Psoas muscle (tissue), 8 donors: ENCODE results near the gene VASH1. TPM values are rescaled to one million over a fixed set of nuclear protein-coding genes. Genes with fewer than 3 reads are reported as not detected.

Experiments used
- ATAC-seq, 4 donors: fragments of 200-7000 bp; cut with Tn5 transposase; one replicate each; pipeline ENCODE4 v1.9.1; 2020; ENCODE audit warnings: moderate library complexity in 3 of 4, mild to moderate bottlenecking in 2 of 4
- DNase-seq, 2 donors: peaks; one replicate each; pipeline ENCODE4 v3.0.0-alpha.2; 2020
- H3K27ac ChIP-seq: fragments of 200-600 bp; one replicate; pipeline ENCODE4 v1.8.0; 2022
- H3K27me3 ChIP-seq, 3 donors: fragments of 200-600 bp in 1 of 3; one replicate each; pipeline versions ENCODE4 v1.6.1 to v1.8.0; 2013 to 2022; ENCODE audit warnings: low read length in 2 of 3, mild to moderate bottlenecking in 2 of 3, moderate library complexity in 1 of 3; ENCODE audit not compliant: insufficient read depth in 3 of 3
- H3K36me3 ChIP-seq, 2 donors: fragments of 200-600 bp in 1 of 2; one replicate each; pipeline versions ENCODE4 v1.6.1 to v1.8.0; 2013 to 2022; ENCODE audit warnings: low read depth in 1 of 2, mild to moderate bottlenecking in 1 of 2, moderate library complexity in 1 of 2; ENCODE audit not compliant: insufficient read depth in 1 of 2
- H3K4me1 ChIP-seq: fragments of 200-600 bp; one replicate; pipeline ENCODE4 v1.8.0; 2022
- H3K4me3 ChIP-seq: fragments of 200-600 bp; one replicate; pipeline ENCODE4 v1.8.0; 2022; ENCODE audit warnings: mild to moderate bottlenecking
- H3K9me3 ChIP-seq: fragments of 200-600 bp; one replicate; pipeline ENCODE4 v1.8.0; 2022
- WGBS, 3 donors: extraction: QIAGEN DNeasy Blood & Tissue Kit; methylation state at CpG; one replicate each; pipeline versions ENCODE4 v1.1.6 to v1.1.7; 2013; 5-methylcytosine and 5-hydroxymethylcytosine counted together
- intact Hi-C, 2 donors: fragments of 100-400 bp; cut with DNase I; formaldehyde crosslinking; loops; one replicate each; pipeline versions ENCODE4 v1.11.0 to v1.14.2; 2022
- polyA plus RNA-seq, 3 donors: library from polyadenylated mRNA; stranded (reverse); fragments of 200-250 nt; gene quantifications; one replicate each; pipeline ENCODE4 v1.2.3, GENCODE V29; 2013
- total RNA-seq, 4 donors: library from RNA; stranded (reverse); fragmentation: NEBNext Ultra II Directional in 2 of 4; extraction: Animal tissue kit (Norgen Biotek cat#: 25700) in 2 of 4; gene quantifications; one replicate each; pipeline versions ENCODE4 v1.2.1 to v1.2.4, GENCODE V29; 2021 to 2023
- TF ChIP-seq, protein P1 (sequence below): fragments of 200-600 bp; IDR thresholded peaks from one replicate; pipeline ENCODE4 v1.8.0; 2022; ENCODE audit warnings: antibody characterized with exemption
- donor health status: healthy with polysubstance abuse.
- donor health status: DM: no; HTN: no; CAD: no; lungs with moderate emphysema.
- donor health status: Bipolar disorder and iron deficiency.
- donor health status: healthy.
- donor health status: DM: yes; HTN: yes; CAD: no.
- donor health status: DM: no; HTN: no; CAD: no.
- donor health status: DM: no; HTN: no; CAD: no.
- donor health status: DM: yes; HTN: yes; CAD: no.

Gene VASH1
- total and polyA plus RNA-seq, 7 donors: 1.7 to 8.2 (median 4.0) TPM

DNA sequence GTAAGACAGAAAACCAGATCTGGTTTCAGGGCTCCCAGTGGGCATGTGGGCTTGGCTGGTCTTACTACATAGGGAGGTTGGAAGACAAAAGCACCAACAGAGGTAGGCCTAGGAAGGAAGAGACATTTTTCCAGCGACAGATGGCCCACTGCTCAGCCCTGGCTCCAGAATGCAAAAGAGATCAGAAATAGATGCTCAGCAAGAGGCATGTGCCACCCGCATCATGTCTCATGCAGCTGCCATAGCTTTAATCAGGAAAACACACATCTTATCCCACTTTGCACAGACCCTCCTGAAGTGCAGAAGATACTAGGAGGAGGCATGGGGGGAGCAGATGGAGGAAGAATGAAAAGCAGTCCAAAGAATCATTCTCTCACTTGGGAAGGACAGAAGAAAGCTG, 25.3 kb downstream of the VASH1 start:
- DNase-seq (no peak), ATAC-seq (no peak)
- H3K9me3 ChIP-seq: no peaks in the 10 kb centered on the region
- H3K27ac ChIP-seq: no peak overlapping the region
- TF ChIP-seq, protein P1, sequence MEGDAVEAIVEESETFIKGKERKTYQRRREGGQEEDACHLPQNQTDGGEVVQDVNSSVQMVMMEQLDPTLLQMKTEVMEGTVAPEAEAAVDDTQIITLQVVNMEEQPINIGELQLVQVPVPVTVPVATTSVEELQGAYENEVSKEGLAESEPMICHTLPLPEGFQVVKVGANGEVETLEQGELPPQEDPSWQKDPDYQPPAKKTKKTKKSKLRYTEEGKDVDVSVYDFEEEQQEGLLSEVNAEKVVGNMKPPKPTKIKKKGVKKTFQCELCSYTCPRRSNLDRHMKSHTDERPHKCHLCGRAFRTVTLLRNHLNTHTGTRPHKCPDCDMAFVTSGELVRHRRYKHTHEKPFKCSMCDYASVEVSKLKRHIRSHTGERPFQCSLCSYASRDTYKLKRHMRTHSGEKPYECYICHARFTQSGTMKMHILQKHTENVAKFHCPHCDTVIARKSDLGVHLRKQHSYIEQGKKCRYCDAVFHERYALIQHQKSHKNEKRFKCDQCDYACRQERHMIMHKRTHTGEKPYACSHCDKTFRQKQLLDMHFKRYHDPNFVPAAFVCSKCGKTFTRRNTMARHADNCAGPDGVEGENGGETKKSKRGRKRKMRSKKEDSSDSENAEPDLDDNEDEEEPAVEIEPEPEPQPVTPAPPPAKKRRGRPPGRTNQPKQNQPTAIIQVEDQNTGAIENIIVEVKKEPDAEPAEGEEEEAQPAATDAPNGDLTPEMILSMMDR: no peak
- WGBS, 3 donors: 89 to 96% (median 92%) methylated on average over 2 of the region's 2 CpGs
- peaks cover 12% of the 10 kb centered on the region for H3K4me1 ChIP-seq
- peaks cover 0 to 83% of the 10 kb centered on the region in 2 donors for H3K36me3 ChIP-seq
- H3K27me3 ChIP-seq: no peaks in the 10 kb centered on the region
- intact Hi-C loops: no loop called here
- no peak overlapping the region for H3K4me3 ChIP-seq

- no peak overlapping the region for H3K4me3 ChIP-seq
- no peak for ATAC-seq
- H3K4me1 ChIP-seq: no peaks in the 10 kb centered on the region
- peaks cover 0 to 73% of the 10 kb centered on the region in 2 donors for H3K36me3 ChIP-seq
- WGBS, 3 donors: 95 to 98% (median 97%) methylated on average over 2 of the region's 2 CpGs
- TF ChIP-seq, protein P1: no peak
- H3K27me3 ChIP-seq: no peaks in the 10 kb centered on the region
- no peak overlapping the region for H3K27ac ChIP-seq
- no peak for DNase-seq
- H3K9me3 ChIP-seq: no peaks in the 10 kb centered on the region
- intact Hi-C loops: no loop called here
Measured at GRCh38 chr14:76792422-76792821, 31.2 kb downstream of the VASH1 start.

- TF ChIP-seq, protein P1: no peak
- intact Hi-C loops: no loop called here
- H3K36me3 ChIP-seq: peaks cover 3 to 73% of the 10 kb centered on the region in 2 donors
Measured at GRCh38 chr14:76793324-76793723, 32.1 kb downstream of the VASH1 start.

DNA sequence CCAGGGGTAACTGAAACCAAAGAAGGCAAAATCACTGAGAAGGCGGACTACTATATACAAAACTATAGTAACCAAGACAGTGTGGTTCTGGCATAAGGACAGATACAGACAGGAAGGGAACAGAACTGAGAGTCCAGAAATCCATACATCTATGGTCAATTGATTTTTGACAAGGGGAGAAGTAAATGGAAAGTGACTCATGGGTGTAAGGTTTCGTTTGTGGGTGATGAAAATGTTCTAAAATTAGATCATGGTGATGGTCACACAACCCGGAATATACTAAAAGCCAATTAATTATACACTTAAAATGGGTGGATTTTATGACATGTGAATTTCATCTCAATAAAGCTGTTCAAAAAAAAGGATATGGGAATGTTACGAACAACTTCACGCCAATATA, 32.7 kb downstream of the VASH1 start:
- intact Hi-C loops: no loop called here
- Histone ChIP-seq H3K4me3 (no peak overlapping the region), H3K9me3 (no peaks in the 10 kb centered on the region), H3K36me3 (peaks cover 3 to 73% of the 10 kb centered on the region in 2 donors), H3K27ac (no peak overlapping the region), H3K27me3 (no peaks in the 10 kb centered on the region), H3K4me1 (no peaks in the 10 kb centered on the region)
- ATAC-seq (peak; percentile 35 to 64 (median 58)), DNase-seq (no peak)
- WGBS, 3 donors: 66 to 69% (median 67%) methylated on average over 5 of the region's 5 CpGs
- TF ChIP-seq, protein P1: no peak

More at GRCh38 chr14:76793324-76793723, 32.1 kb downstream of the VASH1 start:
- ATAC-seq: no peak
- H3K4me1 ChIP-seq: no peaks in the 10 kb centered on the region
- DNase-seq: no peak
- H3K9me3 ChIP-seq: no peaks in the 10 kb centered on the region
- no peak overlapping the region for H3K4me3 ChIP-seq
- WGBS, 3 donors: 76 to 89% (median 80%) methylated on average over 3 to 4 of the region's 4 CpGs
- no peaks in the 10 kb centered on the region for H3K27me3 ChIP-seq
- no peak overlapping the region for H3K27ac ChIP-seq

GRCh38 chr14:76806446-76806845, 45.2 kb downstream of the VASH1 start:
- Histone ChIP-seq H3K27me3 (no peaks in the 10 kb centered on the region), H3K36me3 (peaks cover 19 to 79% of the 10 kb centered on the region in 2 donors), H3K4me3 (no peak overlapping the region), H3K4me1 (peaks cover 17% of the 10 kb centered on the region), H3K27ac (no peak overlapping the region), H3K9me3 (no peaks in the 10 kb centered on the region)
- intact Hi-C loops: no loop called here
- DNase-seq: no peak
- 89 to 92% (median 91%) methylated on average over 12 of the region's 12 CpGs for WGBS, 3 donors
- TF ChIP-seq, protein P1: no peak
- ATAC-seq: no peak
